ENCODE results near the gene SPO11. TPM values are rescaled to one million over a fixed set of nuclear protein-coding genes. Genes with fewer than 3 reads are reported as not detected.

SPO11 gene
- total and polyA plus RNA-seq, 10 of the 15 experiments (the other 5 are each of a cell fraction or from before 2014, with no cell fraction given) = not detected

DNA sequence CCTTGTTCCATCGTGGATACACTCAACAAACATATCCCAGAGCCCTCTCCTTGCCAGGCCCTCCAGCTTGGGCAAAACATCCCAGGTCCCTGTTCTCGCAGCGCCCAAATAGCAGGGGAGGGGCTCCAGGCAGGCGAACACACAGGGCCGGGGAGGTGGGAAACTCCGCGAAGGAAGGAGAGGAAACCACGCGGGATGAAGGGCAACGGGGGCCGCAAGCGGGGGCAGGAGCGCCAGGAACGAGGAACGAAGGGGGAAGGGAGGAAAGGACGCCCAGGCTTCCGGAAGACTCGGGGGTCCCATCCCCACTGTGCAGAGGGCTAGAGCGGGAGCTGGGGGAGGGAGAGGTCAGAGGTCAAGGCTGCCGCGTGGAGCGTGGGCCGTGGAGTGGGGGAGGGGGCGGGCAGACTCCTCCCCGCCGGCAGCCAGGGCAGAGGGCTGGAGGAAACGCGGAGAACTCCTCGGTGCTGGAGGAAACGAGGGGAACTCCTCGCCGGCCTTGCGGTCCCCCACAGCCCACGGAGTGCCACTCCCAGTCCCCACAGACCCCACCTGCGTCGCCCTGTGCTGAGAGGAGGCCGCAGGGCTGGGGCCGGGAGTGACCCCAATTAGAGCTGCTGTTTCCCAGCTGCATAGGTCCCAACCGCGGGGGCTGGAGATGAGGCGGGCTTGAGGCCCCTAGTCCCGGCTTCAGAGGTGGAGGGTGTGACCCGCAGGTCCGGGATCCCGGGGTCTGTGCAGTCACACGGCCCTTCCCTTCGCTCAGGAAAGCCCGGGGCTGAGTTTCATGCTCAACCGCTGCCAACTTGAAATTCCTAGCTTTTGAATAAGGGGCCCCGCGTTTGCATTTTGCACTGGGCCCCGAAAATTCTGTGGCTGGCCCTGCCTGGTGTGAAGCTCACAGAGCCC, 60.3 kb downstream of the SPO11 start (continued):
- TF ChIP-seq, protein P1, sequence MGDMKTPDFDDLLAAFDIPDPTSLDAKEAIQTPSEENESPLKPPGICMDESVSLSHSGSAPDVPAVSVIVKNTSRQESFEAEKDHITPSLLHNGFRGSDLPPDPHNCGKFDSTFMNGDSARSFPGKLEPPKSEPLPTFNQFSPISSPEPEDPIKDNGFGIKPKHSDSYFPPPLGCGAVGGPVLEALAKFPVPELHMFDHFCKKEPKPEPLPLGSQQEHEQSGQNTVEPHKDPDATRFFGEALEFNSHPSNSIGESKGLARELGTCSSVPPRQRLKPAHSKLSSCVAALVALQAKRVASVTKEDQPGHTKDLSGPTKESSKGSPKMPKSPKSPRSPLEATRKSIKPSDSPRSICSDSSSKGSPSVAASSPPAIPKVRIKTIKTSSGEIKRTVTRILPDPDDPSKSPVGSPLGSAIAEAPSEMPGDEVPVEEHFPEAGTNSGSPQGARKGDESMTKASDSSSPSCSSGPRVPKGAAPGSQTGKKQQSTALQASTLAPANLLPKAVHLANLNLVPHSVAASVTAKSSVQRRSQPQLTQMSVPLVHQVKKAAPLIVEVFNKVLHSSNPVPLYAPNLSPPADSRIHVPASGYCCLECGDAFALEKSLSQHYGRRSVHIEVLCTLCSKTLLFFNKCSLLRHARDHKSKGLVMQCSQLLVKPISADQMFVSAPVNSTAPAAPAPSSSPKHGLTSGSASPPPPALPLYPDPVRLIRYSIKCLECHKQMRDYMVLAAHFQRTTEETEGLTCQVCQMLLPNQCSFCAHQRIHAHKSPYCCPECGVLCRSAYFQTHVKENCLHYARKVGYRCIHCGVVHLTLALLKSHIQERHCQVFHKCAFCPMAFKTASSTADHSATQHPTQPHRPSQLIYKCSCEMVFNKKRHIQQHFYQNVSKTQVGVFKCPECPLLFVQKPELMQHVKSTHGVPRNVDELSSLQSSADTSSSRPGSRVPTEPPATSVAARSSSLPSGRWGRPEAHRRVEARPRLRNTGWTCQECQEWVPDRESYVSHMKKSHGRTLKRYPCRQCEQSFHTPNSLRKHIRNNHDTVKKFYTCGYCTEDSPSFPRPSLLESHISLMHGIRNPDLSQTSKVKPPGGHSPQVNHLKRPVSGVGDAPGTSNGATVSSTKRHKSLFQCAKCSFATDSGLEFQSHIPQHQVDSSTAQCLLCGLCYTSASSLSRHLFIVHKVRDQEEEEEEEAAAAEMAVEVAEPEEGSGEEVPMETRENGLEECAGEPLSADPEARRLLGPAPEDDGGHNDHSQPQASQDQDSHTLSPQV (IDR thresholded peaks at IDR 0.05) = peak; percentile 84; the same call in 1 of the 2 replicates
- peak; percentile 79 for TF ChIP-seq MTA2 (IDR thresholded peaks at IDR 0.05; ENCODE audit: low read depth)
- TF ChIP-seq IKZF1 (conservative IDR thresholded peaks at IDR 0.05) = peak; percentile 73
- TF ChIP-seq ASH2L (IDR thresholded peaks at IDR 0.05; ENCODE audit: borderline replicate concordance, low read depth) = no peak
- TF ChIP-seq, protein P2, sequence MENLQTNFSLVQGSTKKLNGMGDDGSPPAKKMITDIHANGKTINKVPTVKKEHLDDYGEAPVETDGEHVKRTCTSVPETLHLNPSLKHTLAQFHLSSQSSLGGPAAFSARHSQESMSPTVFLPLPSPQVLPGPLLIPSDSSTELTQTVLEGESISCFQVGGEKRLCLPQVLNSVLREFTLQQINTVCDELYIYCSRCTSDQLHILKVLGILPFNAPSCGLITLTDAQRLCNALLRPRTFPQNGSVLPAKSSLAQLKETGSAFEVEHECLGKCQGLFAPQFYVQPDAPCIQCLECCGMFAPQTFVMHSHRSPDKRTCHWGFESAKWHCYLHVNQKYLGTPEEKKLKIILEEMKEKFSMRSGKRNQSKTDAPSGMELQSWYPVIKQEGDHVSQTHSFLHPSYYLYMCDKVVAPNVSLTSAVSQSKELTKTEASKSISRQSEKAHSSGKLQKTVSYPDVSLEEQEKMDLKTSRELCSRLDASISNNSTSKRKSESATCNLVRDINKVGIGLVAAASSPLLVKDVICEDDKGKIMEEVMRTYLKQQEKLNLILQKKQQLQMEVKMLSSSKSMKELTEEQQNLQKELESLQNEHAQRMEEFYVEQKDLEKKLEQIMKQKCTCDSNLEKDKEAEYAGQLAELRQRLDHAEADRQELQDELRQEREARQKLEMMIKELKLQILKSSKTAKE (IDR thresholded peaks at IDR 0.05; ENCODE audit: low read depth, poor library complexity, severe bottlenecking) = no peak
- peak; percentile 31; the same call in 1 of the 2 replicates for TF ChIP-seq CREM (IDR thresholded peaks at IDR 0.05; ENCODE audit: low read depth)
- TF ChIP-seq CBFB (IDR thresholded peaks at IDR 0.05; ENCODE audit: low read depth) = peak; percentile 80; the same call in 1 of the 2 replicates
- TF ChIP-seq ATF7 (IDR thresholded peaks at IDR 0.05; ENCODE audit: low read depth) = no peak
- TF ChIP-seq ZNF24 (IDR thresholded peaks at IDR 0.05) = no peak; the same call in 1 of the 2 replicates
- peak; percentile 30; the same call in 1 of the 2 replicates for TF ChIP-seq SIN3A (IDR thresholded peaks at IDR 0.05; ENCODE audit: low read depth, low read length)
- TF ChIP-seq, protein P3, sequence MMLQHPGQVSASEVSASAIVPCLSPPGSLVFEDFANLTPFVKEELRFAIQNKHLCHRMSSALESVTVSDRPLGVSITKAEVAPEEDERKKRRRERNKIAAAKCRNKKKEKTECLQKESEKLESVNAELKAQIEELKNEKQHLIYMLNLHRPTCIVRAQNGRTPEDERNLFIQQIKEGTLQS (IDR thresholded peaks at IDR 0.05; ENCODE audit: borderline replicate concordance, extremely low read depth, low read depth, low read length) = no peak
- no peak for TF ChIP-seq RAD21 (IDR thresholded peaks at IDR 0.05; ENCODE audit: insufficient read depth, low read depth, low read length)
- no peak for TF ChIP-seq BRCA1 (IDR thresholded peaks at IDR 0.05; ENCODE audit: low read depth, low read length)
- TF ChIP-seq, protein P4, sequence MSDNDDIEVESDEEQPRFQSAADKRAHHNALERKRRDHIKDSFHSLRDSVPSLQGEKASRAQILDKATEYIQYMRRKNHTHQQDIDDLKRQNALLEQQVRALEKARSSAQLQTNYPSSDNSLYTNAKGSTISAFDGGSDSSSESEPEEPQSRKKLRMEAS (IDR thresholded peaks at IDR 0.05; ENCODE audit: low read depth, low read length) = peak; percentile 70
- TF ChIP-seq, protein P5, sequence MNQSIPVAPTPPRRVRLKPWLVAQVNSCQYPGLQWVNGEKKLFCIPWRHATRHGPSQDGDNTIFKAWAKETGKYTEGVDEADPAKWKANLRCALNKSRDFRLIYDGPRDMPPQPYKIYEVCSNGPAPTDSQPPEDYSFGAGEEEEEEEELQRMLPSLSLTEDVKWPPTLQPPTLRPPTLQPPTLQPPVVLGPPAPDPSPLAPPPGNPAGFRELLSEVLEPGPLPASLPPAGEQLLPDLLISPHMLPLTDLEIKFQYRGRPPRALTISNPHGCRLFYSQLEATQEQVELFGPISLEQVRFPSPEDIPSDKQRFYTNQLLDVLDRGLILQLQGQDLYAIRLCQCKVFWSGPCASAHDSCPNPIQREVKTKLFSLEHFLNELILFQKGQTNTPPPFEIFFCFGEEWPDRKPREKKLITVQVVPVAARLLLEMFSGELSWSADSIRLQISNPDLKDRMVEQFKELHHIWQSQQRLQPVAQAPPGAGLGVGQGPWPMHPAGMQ (IDR thresholded peaks at IDR 0.05; ENCODE audit: borderline replicate concordance) = no peak
- no peak for TF ChIP-seq FOXM1 (IDR thresholded peaks at IDR 0.05; ENCODE audit: low read depth, low read length)
- peak; percentile 96 for TF ChIP-seq HDGF (IDR thresholded peaks at IDR 0.05)
- peak; percentile 67 for TF ChIP-seq SP1 (IDR thresholded peaks at IDR 0.05; ENCODE audit: low read depth, low read length)

Data from GM12878 (cell line).